Activated naive CD4-positive, alpha-beta T cell treated with anti-CD3 and anti-CD28 coated beads, Interleukin-2, amount 50 U/mL, for 16 hours (primary cell): ENCODE measurements around the gene CACNA1B.

Experiments
- DNase-seq: peaks from one replicate; pipeline ENCODE4 v3.0.0-alpha.2; 2020

Gene CACNA1B

GRCh38 chr9:137924761-137925369 is 47.3 kb downstream of the CACNA1B start:
- DNase-seq, result no peak

DNA sequence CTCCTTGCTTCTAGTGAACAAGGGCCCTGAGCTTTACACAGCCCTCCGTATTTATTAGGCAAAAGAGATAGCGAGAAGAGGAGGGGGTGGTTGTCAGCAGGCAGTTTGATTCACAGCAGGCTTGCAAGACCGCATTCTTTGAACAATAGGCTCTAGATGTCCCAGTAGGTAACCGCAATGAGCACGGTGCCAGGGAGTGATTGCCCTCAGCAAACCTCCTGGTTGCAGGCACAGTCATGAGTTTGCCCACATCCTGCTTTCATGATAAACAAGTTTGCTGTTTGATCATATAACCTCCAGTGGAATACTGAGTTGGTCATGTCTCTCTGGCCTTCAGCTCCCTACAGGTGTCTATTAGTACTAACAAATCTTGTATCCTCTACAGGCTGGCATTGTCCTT is 66.1 kb downstream of the CACNA1B start:
- DNase-seq, result no peak

DNA sequence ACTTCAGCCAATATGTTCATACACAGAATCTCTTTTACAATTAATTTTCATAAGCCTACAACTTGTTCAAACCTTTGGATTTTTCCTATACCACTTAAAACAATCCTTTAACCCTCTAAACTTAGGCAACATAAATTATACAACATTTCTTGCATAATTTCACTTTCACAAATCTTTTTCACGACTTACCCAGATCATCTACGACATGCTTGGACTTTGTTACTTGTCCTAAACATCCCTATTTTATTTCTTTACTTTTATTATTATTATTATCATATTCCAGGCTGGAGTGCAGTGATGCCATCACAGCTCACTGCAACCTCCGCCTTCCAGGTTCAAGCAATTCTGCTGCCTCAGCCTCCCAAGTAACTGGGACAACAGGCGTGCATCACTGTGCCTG is 68.0 kb downstream of the CACNA1B start:
- no peak for DNase-seq

- no peak for DNase-seq
These were observed 69.4 kb downstream of the CACNA1B start for GRCh38 chr9:137946993-137947392.

DNA sequence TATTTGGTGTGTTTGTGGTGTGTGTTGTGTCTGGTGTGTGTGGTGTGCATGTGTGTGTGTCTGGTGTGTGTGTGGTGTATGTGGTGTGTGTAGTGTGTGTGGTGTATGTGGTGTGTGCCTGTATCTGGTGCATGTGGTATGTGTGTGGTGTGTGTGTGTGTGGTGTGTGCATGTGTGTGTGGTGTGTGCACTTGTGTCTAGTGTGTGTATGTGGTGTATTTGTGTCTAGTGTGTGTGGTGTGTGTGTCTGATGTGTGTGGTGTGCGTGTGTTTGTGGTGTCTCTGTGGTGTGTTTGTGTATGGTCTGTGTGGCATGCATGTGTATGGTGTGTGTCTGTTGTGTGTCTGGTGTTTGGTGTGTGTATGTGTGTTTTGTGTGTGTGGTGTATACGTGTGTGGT is 71.1 kb downstream of the CACNA1B start:
- no peak for DNase-seq

GRCh38 chr9:137949260-137949659 is 71.7 kb downstream of the CACNA1B start:
- no peak for DNase-seq

- DNase-seq, result no peak
These were observed 73.5 kb downstream of the CACNA1B start for GRCh38 chr9:137951107-137951506.

DNA sequence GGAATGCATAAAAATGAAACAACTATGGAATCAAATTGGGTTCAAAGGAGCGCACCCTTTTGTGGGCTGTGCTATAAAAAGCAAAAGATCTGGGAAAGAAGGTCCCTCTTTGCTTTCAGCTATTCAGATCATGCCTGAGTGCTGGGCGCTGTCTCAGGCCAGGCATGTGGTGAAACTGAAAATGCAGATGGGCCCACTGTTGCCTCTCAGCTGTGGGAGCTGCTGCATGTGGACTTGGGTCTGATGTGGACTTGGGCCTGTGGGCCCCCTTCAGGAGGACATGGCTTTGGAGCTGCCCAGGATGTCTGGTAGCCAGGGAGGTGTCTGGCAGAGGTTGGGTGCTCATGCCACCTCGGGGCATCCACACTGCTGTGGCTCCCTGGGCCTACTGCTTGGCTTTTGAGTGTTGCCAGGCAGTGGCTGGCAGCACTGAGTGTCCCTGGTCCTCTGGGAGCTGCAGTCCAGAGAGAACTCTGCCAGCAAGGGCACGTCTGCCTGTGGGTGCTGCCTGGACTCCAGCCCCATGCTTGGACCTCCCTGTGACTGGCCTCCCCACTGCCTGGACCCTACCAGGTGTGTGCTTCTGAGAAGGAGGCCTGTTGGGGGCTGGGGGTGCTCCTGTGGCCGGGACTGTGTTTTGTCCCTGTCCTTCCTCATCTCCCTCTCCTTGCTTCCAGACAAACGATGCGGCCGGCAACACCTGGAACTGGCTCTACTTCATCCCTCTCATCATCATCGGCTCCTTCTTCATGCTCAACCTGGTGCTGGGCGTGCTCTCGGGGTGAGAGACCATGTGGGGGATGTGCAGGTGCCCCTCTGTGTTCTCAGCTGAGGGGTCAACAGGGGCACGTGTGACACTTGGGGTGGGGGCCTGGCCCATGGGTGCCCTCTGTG is 74.3 kb downstream of the CACNA1B start:
- DNase-seq, result no peak

- no peak for DNase-seq
These were observed 75.5 kb downstream of the CACNA1B start for GRCh38 chr9:137952976-137953666.

GRCh38 chr9:137953683-137954438 is 76.3 kb downstream of the CACNA1B start:
- DNase-seq, result no peak

DNA sequence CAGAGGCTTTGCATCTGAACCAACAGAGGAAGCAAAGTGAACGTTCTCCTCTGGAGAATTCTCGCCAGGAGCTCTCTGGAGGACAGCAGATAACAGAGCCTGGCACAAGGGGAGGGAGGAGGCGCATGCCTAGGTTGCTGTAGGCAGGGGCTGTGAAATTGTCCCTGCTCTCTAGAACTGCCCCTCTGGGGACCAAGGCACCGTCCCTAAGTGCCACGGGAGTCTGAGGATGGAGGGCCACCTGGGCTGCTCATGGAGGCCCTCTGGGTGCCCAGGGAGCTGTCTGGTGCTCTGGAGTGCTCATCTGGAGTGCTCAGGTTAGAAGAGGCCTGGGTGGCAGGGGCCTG is 77.6 kb downstream of the CACNA1B start:
- no peak for DNase-seq

DNA sequence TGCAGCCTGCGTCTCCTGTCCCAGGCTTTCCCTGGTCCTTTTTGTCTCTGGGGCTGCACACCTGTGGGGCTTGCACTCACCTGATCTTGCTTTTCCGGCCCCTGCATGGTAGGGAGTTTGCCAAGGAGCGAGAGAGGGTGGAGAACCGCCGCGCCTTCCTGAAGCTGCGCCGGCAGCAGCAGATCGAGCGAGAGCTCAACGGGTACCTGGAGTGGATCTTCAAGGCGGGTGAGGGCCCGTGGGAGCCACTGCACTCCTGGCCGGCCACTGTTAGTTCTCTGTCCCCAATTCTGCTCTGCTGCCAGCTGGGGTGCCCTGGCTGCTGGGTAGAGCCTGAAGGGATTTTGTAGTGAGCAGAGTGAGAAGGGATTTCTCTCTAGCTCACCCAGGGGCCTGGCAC is 78.0 kb downstream of the CACNA1B start:
- DNase-seq, result no peak

GRCh38 chr9:137956039-137956438 is 78.5 kb downstream of the CACNA1B start:
- no peak for DNase-seq

DNA sequence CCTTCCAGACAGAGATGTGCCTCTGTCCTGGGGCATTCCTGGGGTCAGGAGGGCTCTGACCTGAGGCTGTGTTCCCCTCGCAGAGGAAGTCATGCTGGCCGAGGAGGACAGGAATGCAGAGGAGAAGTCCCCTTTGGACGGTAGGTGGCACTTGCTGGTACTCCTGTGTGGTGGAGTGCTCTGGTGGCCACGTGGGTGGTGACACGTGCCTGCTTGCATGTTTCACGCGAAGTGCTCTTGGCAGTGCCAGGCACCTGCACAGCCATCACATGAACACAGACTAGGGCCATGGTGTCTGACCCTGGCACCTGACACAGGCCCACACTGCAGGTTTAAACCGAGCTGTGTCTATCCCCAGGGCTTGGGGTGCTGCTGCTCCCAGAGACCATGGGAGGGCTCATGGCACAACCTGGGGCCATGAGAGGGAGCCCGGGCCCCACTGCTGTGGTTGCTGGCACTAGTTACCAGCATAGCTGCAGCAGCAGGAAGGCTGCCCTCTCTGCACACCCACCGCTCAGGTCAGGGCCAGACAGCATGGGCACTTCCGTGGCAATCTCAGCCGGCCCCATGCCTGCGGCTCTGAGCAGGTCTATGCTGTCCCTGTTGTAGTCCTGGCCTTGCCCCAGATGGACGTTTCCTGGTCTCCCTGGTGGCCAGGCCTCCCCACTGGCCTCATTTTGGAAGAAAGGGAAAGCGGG is 79.3 kb downstream of the CACNA1B start:
- DNase-seq, result no peak

- no peak for DNase-seq
These were observed 82.2 kb downstream of the CACNA1B start for GRCh38 chr9:137959641-137960411.

DNA sequence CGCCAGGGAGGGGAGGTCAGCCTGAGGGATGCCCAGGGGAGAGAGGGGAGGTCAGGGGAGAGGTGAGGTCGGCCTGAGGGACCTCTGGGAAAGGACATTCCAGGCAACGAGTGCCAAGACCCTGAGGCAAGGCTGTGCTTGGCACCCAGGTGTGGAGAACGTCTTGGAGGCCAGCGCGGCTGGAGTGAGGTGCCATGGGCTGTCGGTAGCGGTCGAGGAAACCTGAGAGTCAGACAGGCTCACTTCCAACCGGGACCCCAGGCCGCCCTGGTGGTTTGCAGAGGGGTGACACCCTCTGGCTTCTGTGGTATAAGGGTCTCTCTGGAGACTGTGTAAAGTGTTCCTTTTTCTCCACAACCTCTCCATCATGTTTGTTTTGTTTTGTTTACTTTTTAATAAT is 82.9 kb downstream of the CACNA1B start:
- no peak for DNase-seq

- DNase-seq, result no peak
These were observed 85.9 kb downstream of the CACNA1B start for GRCh38 chr9:137963525-137963924.

DNA sequence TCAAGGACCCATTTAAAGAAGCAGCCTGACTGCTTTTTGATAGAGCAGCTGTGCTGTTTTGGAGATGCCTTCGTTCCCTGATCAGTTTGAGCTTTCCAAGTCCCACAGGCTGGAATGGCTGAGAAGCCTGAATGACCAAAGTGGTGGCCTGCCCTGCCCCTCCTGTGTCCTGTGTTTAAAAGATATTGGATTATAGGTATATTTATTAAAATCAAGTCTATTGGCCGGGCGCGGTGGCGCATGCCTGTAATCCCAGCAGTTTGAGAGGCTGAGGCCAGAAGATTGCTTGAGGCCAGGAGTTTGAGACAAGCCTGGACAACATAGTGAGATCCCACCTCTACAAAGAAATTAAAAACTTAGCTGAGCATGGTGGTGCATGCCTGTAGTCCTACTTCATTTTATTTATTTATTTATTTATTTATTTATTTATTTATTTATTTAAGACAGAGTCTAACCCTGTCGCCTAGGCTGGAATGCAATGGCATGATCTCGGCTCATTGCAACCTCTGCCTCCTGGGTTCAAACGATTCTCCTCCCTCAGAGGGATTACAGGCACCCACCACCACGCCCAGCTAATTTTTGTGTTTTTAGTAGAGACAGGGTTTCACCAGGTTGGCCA is 87.7 kb downstream of the CACNA1B start:
- DNase-seq, result no peak

DNA sequence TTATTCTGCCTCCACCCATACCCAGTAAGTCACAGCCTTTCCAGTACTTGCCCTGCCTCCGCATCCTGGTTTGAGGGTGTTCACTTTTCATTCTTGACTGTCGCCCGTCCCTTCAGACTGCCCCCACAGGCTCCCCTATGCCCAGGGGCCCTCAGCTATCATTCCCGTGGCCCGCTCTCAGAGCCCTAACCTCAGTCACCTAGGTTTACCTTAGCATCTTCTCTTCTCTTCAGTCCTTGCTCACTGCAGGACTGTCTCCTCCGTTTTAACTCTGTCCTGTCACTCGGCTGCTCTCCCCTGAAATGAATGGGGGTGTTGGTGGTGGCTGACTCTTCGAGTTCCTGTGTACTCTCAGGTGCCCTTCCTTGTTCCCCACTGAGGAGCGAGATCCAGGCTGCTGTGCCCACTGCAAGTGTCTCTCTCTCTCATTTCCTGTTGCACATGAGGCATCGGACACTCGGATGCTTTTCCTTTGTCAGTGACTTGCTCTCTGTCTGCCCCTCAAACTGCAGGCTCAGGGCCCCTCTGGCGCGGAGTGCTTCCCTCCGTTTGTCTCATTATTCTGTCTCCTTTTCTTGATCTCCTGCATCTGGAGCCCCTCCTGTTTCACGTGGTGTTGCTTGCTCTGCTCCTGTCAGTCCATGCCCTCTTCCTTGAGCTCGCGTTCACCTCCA is 89.8 kb downstream of the CACNA1B start:
- no peak for DNase-seq

DNA sequence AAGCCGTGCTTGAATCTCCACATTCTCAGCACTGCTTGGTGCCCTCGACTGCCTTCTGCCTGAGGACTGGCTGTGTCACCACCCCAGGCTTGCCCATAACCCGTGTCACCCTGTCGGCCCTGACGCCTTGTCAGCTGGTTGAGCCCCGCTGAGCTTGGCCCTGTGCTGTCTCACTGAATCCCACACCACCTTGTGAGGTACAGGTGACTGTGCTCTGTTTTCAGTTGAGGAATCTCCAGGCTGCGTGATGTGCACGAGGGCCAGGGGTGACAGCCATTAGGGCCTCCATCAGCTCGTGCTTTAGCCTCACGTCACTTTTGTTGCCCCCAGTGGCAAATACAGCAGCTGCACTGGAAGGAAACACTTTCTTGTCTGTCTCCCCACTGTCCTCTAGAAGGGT is 90.7 kb downstream of the CACNA1B start:
- DNase-seq, result no peak

- no peak for DNase-seq
These were observed 91.4 kb downstream of the CACNA1B start for GRCh38 chr9:137969008-137969407.
